Femur (tissue), 1 donor: ENCODE data around the gene HTR4.
"Not testable (repeated sequence)": the region's sequence is repeated elsewhere in the genome, so short reads cannot be mapped to it uniquely, and the experiment has no call there.

Experiments
- DNase-seq: peaks from one replicate; pipeline ENCODE4 v3.0.0-alpha.2; 2017

The HTR4 gene

GRCh38 chr5:148468746-148469145, 185.6 kb downstream of the HTR4 start:
- DNase-seq: not testable (repeated sequence)

- DNase-seq: no peak
Observed at GRCh38 chr5:148467958-148468357, 186.4 kb downstream of the HTR4 start.

- no peak for DNase-seq
Observed at GRCh38 chr5:148466236-148466580, 188.1 kb downstream of the HTR4 start.

GRCh38 chr5:148465381-148466235, 188.7 kb downstream of the HTR4 start:
- no peak for DNase-seq

GRCh38 chr5:148459669-148460068, 194.7 kb downstream of the HTR4 start:
- DNase-seq: no peak

GRCh38 chr5:148458036-148458888, 196.1 kb downstream of the HTR4 start:
- no peak for DNase-seq

- no peak for DNase-seq
Observed at GRCh38 chr5:148457183-148457620, 197.1 kb downstream of the HTR4 start.

GRCh38 chr5:148455185-148455584, 199.1 kb downstream of the HTR4 start:
- no peak for DNase-seq

- no peak for DNase-seq
Observed at GRCh38 chr5:148454576-148454975, 199.8 kb downstream of the HTR4 start.

- DNase-seq: no peak
Observed at GRCh38 chr5:148452499-148453193, 201.7 kb downstream of the HTR4 start.

- no peak for DNase-seq
Observed at GRCh38 chr5:148446611-148447010, 207.7 kb downstream of the HTR4 start.

GRCh38 chr5:148445578-148445977, 208.7 kb downstream of the HTR4 start:
- DNase-seq: no peak

- DNase-seq: peak; percentile 41
Observed at GRCh38 chr5:148443998-148444397, 210.3 kb downstream of the HTR4 start.

- DNase-seq: no peak
Observed at GRCh38 chr5:148443241-148443640, 211.1 kb downstream of the HTR4 start.

GRCh38 chr5:148438933-148439332, 215.4 kb downstream of the HTR4 start:
- DNase-seq: no peak

GRCh38 chr5:148437249-148437648, 217.1 kb downstream of the HTR4 start:
- no peak for DNase-seq

- no peak for DNase-seq
Observed at GRCh38 chr5:148436029-148436428, 218.3 kb downstream of the HTR4 start.

GRCh38 chr5:148433826-148434225, 220.5 kb downstream of the HTR4 start:
- no peak for DNase-seq
